ENCODE measurements around the gene ULK2.
A peak's percentile ranks its signal among the peaks of the same experiment; 100 is the strongest.

Gene ULK2

DNA sequence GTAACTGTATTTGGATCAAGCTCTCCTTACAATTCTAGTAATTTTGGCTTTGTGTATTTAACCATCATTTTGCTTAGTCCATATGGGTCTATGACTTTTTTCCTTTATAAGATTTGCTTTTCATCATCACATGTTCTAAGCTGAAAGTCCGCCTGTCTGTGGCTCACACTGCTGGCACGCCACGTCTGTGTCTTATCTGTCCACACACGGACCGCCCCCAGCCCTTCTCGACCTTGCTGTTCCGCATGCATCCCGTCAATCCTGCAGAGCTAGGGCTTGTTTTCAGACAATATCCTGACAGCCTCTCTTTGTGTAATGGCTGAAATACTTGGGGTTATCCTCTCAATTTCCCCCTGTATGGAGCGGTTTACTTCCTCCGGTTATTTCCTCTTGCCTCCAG lies 111.2 kb downstream of the ULK2 start:
- Histone ChIP-seq H3K4me1 (ENCODE audit: low read length) (peaks cover 43% of the 10 kb centered on the region), H3K4me2 (ENCODE audit: low read length) (peak overlapping the region; percentile 72), H3K79me2 (ENCODE audit: low read length) (no peaks in the 10 kb centered on the region), H3K9me3 (ENCODE audit: insufficient read depth, low read length) (no peaks in the 10 kb centered on the region), H2AFZ (ENCODE audit: low read depth, low read length) (no peak overlapping the region), H3K36me3 (replicated peaks; ENCODE audit: low read depth, low read length) (no peaks in the 10 kb centered on the region), H3K27me3 (ENCODE audit: low read depth, low read length) (no peaks in the 10 kb centered on the region), H3K9ac (ENCODE audit: low read length) (peak overlapping the region; percentile 64; the same call in 1 of the 2 replicates), H3K27ac (ENCODE audit: low read length) (peak overlapping the region; percentile 97), H3K4me3 (ENCODE audit: low read length) (0 out of 2 replicates have a peak overlapping the region, but pooled peaks have one; percentile 9), H4K20me1 (ENCODE audit: insufficient read depth, low read length) (no peaks in the 10 kb centered on the region)
- TF ChIP-seq, protein P1, sequence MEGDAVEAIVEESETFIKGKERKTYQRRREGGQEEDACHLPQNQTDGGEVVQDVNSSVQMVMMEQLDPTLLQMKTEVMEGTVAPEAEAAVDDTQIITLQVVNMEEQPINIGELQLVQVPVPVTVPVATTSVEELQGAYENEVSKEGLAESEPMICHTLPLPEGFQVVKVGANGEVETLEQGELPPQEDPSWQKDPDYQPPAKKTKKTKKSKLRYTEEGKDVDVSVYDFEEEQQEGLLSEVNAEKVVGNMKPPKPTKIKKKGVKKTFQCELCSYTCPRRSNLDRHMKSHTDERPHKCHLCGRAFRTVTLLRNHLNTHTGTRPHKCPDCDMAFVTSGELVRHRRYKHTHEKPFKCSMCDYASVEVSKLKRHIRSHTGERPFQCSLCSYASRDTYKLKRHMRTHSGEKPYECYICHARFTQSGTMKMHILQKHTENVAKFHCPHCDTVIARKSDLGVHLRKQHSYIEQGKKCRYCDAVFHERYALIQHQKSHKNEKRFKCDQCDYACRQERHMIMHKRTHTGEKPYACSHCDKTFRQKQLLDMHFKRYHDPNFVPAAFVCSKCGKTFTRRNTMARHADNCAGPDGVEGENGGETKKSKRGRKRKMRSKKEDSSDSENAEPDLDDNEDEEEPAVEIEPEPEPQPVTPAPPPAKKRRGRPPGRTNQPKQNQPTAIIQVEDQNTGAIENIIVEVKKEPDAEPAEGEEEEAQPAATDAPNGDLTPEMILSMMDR (IDR thresholded peaks at IDR 0.05; ENCODE audit: low read depth, low read length), result no peak
- TF ChIP-seq EZH2phosphoT487 (IDR thresholded peaks at IDR 0.05; ENCODE audit: low read depth), result no peak

DNA sequence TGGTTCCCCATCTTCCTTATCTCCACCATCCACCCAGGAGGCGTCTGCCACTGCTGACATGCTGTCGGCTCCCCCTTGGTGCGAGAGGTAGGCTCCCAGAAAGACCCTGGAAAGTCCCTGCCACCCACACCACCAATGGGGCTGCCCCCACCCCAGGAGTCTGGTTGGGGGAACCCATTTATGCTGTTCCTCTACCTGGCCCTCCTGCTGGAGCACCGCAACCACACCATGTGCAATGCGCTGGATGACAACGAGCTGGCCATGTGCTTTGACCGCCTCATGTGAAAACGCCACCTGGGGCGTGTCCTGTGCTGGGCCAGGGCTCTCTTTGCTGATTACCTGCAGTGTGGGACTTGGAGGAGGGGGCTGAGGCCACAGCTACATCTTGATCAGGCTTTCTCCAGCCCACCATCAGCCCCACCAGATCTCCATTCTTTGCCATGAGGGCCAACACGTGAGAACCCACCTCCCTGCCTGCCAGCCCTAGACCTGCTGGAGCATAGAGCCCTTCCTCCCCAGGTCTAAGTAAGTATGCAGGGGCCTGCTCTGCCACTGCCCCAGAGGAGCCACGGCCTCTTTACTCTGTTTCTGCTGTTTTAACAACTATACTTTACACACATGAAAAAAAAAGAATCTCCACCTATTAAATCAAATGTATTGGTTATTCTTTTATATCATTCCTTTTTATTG lies 111.8 kb downstream of the ULK2 start:
- TF ChIP-seq, protein P1 (IDR thresholded peaks at IDR 0.05; ENCODE audit: low read depth, low read length), result no peak
- no peak for TF ChIP-seq EZH2phosphoT487 (IDR thresholded peaks at IDR 0.05; ENCODE audit: low read depth)
- Histone ChIP-seq H3K79me2 (ENCODE audit: low read length) (no peaks in the 10 kb centered on the region), H3K9me3 (ENCODE audit: insufficient read depth, low read length) (no peaks in the 10 kb centered on the region), H3K4me1 (ENCODE audit: low read length) (peaks cover 43% of the 10 kb centered on the region), H3K36me3 (replicated peaks; ENCODE audit: low read depth, low read length) (no peaks in the 10 kb centered on the region), H3K27me3 (ENCODE audit: low read depth, low read length) (no peaks in the 10 kb centered on the region), H3K9ac (ENCODE audit: low read length) (peak overlapping the region; percentile 68), H3K4me2 (ENCODE audit: low read length) (peak overlapping the region; percentile 72), H4K20me1 (ENCODE audit: insufficient read depth, low read length) (no peaks in the 10 kb centered on the region), H3K27ac (ENCODE audit: low read length) (peak overlapping the region; percentile 97), H3K4me3 (ENCODE audit: low read length) (peak overlapping the region; percentile 9; the same call in 1 of the 2 replicates), H2AFZ (ENCODE audit: low read depth, low read length) (no peak overlapping the region)

DNA sequence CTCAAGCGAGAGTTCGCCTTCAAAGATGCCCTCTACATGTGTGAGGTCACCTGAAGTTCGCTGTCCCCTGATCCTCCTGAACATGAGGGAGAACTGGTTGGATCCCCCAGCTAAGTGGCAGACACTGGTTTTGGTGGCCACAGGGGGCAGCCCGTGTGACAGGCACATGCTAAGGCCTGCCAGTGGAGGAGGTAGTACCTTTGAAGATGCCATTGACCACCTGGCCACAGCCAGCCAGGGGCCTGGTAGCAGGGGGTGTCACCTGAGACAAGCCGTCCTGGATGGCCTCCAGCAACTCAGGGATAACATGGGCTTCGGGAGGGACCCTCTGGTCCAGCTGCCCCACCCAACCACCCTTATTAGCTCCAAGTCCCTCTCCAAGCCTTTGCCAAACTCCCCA lies 112.3 kb downstream of the ULK2 start:
- Histone ChIP-seq H3K4me2 (ENCODE audit: low read length) (peak overlapping the region; percentile 72), H3K27me3 (ENCODE audit: low read depth, low read length) (no peaks in the 10 kb centered on the region), H3K4me3 (ENCODE audit: low read length) (peak overlapping the region; percentile 49; the same call in 1 of the 2 replicates), H4K20me1 (ENCODE audit: insufficient read depth, low read length) (no peaks in the 10 kb centered on the region), H3K4me1 (ENCODE audit: low read length) (peaks cover 43% of the 10 kb centered on the region), H3K27ac (ENCODE audit: low read length) (peak overlapping the region; percentile 97), H3K9me3 (ENCODE audit: insufficient read depth, low read length) (no peaks in the 10 kb centered on the region), H2AFZ (ENCODE audit: low read depth, low read length) (no peak overlapping the region), H3K36me3 (replicated peaks; ENCODE audit: low read depth, low read length) (no peaks in the 10 kb centered on the region), H3K79me2 (ENCODE audit: low read length) (no peaks in the 10 kb centered on the region), H3K9ac (ENCODE audit: low read length) (peak overlapping the region; percentile 68)
- TF ChIP-seq, protein P1 (IDR thresholded peaks at IDR 0.05; ENCODE audit: low read depth, low read length), result no peak
- TF ChIP-seq EZH2phosphoT487 (IDR thresholded peaks at IDR 0.05; ENCODE audit: low read depth), result no peak

DNA sequence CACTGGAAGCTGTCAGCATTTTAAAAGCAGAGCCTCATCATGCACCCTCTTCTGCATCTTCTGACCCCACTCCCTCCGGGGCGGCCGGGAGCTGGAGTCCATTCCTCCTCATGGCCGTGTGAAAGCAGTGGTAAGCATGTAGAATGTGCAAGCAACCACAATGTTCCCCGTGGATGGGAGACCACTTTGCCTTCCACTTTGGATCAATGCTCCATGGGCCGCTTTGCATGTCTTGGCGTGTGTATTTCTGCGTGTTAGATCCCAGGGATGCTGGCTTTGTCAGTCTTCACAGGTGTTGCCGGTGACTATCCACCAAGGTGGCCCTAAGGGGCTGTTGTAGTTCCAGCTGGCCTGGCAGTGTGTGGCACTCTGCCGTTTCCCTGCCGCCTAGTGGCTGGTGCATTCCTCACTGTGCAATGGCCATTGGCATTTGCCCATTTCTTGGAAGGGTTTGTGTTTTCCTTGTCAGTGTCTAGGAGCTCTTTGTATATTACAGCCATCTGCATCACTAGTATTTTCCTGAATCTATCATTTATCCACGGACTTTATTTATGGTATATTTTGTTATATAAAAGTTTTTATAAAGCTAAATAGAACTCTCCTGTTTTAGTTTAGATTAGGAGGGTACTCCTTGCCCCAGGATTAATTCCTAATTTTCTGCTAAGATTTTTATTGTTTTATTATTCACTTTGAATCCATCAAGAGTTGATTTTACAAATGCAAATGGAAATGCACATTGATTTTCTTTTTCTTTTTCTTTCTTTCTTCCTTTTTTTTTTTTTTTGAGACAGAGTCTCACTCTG lies 113.9 kb downstream of the ULK2 start:
- no peaks in the 10 kb centered on the region for H4K20me1 ChIP-seq (ENCODE audit: insufficient read depth, low read length)
- H3K4me3 ChIP-seq (ENCODE audit: low read length), result no peak overlapping the region
- H3K27ac ChIP-seq (ENCODE audit: low read length), result peak overlapping the region; percentile 97
- no peaks in the 10 kb centered on the region for H3K9me3 ChIP-seq (ENCODE audit: insufficient read depth, low read length)
- peak overlapping the region; percentile 72 for H3K4me2 ChIP-seq (ENCODE audit: low read length)
- peak overlapping the region; percentile 27 for H3K9ac ChIP-seq (ENCODE audit: low read length)
- H3K4me1 ChIP-seq (ENCODE audit: low read length), result peaks cover 43% of the 10 kb centered on the region
- no peaks in the 10 kb centered on the region for H3K36me3 ChIP-seq (replicated peaks; ENCODE audit: low read depth, low read length)
- no peaks in the 10 kb centered on the region for H3K79me2 ChIP-seq (ENCODE audit: low read length)
- no peak overlapping the region for H2AFZ ChIP-seq (ENCODE audit: low read depth, low read length)
- no peaks in the 10 kb centered on the region for H3K27me3 ChIP-seq (ENCODE audit: low read depth, low read length)
- TF ChIP-seq, protein P1 (IDR thresholded peaks at IDR 0.05; ENCODE audit: low read depth, low read length), result peak; percentile 33
- no peak for TF ChIP-seq EZH2phosphoT487 (IDR thresholded peaks at IDR 0.05; ENCODE audit: low read depth)

Measured in OCI-LY3 (cell line).